GM18519 (cell line): ENCODE measurements around the gene KCNIP1.

Source experiments
- ATAC-seq: cut with Tn5 transposase; IDR thresholded peaks from one replicate; pipeline ENCODE4 v1.9.1; 2021; ENCODE audit warnings: mild to moderate bottlenecking, moderate library complexity; ENCODE audit not compliant: unreplicated experiment, low FRiP score

Gene KCNIP1

DNA sequence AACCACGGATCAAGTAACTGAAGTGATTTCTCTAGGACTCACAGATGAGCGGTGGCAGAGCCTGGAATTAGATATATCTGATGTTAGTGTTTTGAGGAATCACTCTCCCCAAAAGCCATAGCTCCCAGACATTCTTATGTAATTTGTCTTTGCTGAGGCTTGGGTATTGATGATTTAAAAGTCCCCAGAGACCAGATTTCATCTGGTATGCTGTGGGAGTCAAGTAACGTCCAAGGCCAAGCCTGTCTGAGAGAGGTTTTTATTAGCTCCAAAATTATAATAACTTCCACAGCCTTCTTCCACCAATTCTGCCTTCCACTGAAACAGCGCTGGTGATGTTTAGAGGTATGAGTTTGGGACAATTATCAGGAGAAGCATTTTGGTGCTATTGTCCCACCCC is 21.3 kb upstream of the KCNIP1 start:
- no peak for ATAC-seq

DNA sequence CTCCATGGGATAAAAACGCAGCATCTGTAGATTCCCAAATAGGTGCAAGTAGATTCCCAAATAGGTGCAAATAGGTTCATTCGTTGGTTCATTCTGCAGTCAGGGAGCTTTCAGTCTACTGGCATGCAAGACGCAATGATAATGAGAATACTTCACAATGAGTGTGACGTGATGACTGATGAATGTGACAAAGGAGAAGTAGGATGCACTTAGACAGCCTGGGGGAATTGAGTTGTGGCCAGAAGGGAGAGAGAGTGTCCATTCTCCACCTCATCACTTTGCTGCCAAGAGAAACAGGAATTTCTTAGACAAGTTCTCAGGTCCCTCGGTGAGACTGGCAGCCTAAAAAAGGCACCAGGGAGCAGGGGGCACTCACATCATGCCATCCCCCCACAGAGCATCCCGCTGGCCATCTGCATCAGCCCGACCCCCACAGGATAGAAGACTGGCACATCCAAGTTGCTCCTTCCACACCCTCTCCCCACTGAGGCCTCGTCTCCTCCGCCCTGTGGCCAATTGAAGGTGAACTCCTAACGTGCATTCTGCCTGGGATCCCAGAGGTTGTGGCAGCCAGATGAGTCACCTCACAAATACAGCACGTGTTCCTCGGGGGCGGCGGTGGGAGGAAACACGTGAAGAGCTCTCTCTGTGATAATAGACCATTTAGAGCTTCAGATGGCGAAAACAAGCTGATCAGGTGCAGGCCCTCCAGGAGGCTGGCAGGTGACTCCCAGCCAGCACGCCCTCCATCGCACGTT is 19.9 kb upstream of the KCNIP1 start:
- no peak for ATAC-seq

DNA sequence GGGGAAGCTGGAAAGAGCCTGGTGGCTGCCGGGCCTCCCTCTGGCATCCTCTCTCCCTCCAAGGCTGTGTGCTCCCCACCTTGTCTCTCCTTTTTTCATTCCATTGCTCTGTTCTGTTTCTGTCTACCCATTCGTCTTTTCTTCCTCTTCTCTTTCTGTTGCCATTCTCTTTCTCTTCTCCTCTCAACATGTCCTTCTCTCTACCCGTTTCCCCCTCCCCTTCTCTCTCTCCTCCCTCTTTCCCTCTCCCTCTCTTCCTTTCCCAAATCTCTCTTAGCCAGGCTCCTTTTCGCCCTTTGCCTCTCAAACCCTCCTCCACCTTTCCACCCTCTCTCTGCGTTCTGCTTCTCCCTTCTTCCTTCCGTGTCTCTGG is 19.4 kb upstream of the KCNIP1 start:
- no peak for ATAC-seq

DNA sequence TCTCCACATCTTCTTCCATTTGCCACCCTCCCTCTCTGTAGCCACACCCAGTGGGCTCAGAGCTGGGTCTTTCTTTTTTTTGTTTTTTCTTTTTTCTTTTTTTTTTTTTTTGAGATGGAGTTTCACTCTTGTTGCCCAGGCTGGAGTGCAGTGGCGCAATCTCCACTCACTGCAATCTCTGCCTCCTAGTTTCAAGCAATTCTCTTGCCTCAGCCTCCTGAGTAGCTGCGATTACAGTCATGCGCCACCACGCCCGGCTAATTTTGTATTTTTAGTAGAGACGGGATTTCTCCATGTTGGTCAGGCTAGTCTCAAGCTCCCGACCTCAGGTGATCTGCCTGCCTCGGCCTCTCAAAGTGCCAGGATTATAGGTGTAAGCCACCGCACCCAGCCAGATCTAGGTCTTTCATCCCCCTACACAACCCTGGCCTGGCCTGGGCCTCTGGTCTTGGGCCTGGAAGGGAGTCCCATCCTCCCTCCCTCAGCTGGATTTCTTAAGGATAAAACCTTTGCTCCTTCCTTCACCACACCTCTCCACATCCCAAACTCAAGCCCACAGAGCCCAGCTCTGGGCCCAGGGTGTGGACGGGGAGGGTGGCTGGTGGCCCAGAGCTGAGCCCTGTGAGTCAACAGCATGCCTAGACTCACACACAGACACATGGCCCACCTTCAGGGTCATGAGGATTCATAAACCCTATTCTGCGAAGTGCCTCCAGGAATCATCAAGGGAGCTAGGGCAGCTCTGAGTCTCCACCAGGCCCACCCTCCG is 18.8 kb upstream of the KCNIP1 start:
- no peak for ATAC-seq

DNA sequence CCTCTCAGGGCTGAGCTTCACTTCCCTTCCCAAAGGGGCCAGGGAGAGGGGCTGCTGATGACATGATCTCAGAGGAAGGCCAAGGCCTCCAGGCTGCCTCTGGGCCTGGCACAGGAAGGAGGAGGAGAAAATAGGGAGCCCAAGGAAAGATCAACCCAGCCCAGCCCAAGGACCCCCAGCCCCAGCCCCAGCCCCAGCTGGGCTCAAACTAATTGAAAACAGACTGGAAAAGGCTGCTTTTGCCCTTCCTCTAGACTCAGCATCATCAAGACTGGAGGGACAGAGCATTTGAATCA is 18.3 kb upstream of the KCNIP1 start:
- ATAC-seq = no peak

DNA sequence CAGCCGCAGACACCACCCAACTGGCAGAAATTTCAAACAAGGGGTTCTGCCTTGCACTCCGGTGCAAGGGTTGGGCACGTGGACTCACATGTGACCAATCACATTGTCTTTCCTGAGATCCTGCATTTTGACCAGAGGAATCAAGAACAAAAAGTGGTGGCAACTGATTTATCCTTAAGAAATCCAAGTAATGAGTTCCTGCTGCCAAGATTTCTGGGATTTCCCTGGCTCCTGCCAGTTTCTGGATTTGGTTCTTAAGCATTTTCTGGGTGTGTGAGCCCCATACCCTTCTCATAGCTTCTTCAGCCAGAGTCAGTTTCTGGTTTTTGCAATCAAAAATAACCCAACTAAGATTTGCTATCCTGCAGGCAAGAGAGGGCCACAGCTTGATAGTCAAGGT is 17.4 kb upstream of the KCNIP1 start:
- no peak for ATAC-seq

DNA sequence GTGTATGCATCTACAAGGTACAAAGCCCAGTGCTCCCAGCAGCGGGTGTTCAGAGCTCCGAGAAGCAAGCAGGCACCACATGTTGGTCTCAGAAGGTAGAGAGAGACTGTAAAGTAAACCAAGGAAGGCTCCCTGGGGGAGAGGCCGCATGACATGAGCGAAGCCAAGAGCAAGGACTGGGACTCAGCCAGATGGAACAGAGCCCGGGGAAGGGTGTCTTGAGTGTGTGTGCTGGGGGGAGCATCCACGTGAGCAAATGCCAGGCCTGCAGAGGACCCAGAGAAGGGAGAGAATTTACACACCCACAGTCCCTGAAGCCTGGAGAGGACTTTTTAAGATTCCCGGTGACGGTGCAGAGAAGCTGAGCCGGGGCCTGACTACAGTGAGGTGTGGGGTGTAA is 15.2 kb upstream of the KCNIP1 start:
- no peak for ATAC-seq

DNA sequence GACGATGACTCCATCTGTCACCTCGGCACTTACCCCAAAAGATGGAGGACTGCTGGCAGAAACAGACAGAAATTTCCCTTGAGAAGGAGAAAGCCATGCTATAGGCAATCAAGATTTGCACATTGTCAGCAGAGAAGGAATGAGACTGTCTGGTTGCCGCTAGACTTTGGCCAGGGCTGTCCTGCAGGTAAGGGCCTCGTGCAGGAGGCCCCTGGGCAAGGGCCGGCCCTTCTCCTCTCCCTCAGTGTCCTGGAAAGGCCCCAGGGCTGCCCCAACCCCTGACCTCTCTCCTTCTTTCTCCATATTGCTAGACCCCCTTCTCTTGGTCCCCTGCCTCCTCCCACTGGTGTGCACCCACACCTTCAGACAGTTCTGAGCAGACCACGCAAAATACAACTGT is 14.6 kb upstream of the KCNIP1 start:
- no peak for ATAC-seq

DNA sequence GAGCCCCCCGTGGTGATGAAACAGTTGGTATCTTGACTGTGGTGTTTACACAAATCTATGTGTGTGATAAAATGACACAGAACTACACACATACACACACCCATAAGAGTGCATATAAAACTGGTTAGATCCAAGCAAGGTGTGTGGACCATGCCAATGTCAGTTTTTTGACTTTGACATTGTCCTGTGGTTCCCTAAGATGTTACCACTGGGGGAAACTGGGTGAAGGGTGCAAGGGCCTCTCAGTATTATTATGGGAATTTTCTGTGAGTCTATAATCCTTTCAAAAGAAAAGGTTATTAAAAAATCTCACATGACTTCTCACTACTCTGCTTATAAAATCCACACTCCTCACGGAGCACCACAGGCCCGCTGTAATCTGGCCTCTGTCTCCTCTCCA is 13.4 kb upstream of the KCNIP1 start:
- no peak for ATAC-seq

DNA sequence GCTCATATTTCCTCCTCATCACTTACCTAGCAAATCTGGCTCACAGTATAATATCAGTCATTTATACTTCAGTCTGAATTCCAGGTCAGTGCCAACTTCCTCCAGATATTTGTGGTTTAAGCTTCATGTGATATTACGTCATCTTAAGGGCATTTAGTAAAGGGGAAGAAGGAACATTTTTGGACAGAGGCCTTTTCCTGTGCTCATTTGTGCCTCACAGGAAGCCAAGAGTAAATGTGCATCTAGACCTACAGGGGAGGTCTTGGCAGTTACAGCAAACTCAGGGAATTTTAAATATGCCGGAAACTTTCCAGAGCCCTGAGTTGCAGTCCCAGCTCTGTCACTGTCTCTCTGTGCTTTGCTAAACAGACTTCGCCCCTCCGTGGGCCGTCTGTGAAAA is 12.3 kb upstream of the KCNIP1 start:
- no peak for ATAC-seq

DNA sequence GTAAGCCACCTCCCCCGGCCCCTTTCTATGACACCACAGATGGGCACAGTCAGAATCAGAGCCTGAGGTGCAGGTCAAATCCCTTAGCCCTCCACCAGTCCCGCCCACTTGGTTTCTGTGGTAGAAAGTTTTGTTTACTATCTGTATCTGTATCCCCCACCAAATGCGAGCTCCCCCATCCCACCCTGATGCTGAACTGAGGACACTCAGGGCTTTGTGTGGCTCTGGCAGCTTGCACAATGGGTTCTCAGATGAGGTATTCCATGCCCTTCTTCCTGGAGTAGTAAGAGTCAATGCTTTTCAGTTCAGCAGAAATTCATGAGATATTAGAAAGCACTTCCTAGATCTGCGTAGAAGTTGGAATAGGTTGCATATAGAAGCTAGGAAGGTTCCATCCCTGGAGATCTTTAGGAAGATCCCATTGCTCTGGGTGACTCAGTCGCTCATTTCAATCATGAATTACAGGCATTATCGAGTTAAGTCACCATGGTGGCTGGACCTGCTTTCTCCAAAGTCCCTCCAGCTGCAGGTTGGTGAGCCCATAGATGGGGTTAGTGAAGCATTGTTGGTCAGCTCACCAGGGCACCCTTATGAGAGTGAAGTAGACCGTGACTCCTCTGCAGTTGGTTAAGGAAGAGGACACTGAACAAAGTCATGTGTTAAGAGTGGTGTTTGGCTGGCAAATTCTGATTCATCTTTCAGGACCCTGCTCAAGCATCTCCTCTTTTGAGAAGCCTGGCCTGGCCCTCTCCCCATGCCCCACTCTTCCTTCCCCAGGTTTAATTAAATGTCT is 10.6 kb upstream of the KCNIP1 start:
- no peak for ATAC-seq

DNA sequence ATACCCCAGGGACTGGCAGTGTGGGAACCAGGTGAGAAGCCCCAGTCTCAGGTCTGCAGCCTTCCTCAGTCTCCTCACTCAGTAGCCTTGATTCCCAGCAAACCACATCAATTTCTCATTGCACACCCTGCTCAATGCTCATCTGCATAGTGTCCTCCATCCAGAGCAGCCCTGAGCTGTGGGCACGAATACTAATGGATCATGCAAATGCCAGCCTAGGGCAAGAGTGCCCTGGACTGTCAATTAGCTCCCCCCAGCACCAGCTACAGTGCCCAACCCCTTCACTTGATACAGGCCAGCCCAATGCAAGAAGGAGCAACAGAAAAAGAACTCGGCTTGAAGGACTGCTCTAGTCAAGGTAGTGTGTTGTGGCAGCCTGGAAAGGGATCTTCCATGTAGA is 9.8 kb upstream of the KCNIP1 start:
- ATAC-seq = no peak

DNA sequence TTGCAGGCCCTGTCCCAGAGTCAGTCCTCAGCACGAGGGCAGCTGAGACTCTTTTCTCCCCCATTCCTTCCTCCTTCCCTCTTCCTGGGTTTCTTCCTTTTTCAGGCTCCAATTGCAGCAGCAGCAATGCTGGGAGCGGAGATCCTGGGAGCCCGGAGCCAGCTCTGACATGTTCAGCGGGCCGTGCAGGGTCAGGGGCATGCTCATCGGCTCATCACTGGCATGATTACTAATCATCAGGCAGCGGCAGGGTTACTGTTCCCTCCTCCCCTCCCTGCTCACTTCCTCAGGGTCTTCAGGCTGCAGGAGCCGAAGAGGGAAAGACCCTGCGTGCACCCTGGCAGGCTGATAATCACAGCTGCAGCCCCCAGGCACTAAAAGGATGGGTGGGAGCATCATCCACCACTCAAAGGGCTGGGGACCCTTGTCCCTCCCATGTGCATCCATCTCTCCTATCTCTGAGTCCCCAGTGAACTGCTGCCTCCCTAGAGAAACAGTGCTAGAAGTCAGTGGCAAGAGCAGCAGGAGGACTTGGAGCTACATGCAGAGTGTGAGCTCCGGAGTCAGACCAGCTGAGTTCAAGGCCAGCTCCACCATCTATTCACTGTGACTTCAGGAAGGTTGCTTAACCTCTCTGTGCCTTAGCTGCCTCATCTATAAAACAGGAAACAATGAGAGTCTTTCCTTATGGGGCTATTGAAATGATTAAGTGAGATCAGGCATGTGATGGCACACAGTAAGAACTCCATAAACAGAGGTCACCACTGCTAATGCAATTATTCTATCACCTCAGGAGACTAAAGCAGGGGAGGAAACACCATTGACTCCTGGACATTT is 7.8 kb upstream of the KCNIP1 start:
- no peak for ATAC-seq

DNA sequence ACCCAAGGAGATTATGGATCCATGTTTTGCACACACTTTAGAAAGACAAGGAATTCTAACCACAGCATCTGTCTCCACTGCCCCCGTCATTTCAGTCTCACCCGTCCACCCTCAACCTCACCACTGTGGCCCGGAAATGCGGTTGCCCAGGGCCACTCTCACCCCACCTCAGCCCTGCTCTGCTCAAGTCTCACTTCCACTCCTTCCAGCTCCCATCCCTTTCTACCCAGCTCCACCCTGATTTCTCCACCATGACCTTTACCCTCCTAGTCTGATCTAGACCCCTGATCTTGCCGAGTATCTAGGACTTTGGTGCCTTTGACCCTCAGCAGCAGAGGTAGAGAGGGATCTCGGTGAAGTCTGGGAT is 7.2 kb upstream of the KCNIP1 start:
- no peak for ATAC-seq

DNA sequence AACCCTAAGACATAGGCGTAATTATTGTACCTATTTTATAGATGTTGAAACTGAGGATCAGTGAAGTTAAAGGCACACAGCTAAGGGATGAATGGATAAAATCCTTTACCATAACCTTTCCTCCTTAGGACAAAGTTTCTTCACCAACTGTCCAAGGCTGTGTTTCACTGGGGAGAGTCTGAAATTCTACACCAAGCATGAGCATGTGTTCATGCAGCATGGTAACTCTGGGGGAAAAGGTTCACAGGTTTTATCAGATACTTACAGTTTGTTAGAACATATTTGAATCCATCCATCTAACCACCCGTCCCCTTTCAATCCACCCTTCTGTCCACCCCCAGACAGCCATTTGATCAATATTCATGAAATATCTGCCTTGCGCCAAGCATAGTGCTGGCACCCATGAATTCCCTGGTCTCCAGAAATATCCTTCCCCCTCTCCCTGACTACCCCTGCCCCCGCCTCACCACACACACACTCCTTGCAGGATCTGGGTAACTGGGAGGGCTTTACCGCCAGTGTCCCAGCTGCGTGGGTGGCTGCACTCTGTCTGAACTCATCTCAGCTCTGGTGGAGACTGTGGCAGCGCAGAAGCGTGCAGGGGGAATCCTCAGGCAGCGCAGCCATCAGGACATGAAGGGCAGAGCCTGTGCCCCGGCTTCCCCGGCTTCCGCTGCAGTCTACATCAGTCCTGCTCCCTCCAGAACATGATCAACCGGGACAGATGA is 6.3 kb upstream of the KCNIP1 start:
- ATAC-seq = no peak

DNA sequence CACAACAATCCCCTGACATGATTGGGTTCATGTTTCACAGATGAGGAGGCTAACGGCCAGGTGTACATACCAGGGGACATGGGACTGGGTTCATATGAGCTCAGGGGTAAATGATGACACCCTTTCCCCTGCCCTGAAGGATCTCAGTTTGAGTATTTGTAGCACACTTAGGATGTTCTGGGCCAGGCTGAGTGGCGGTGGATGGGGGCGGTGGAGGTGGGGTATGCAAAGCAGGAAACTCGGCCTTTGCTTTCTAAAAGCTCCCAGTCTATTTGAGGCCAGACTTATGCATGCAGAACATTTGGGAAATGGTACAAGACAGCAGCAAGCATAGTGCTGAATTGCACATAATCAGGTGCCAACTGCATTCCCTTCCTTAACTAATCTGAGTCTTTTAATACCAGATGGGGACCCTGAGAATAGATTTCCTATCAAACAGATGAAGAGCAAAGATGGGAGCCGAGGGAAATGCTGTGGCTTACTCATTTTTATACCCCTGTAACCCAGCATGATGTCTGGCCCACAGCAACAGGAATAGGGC is 4.9 kb upstream of the KCNIP1 start:
- no peak for ATAC-seq

DNA sequence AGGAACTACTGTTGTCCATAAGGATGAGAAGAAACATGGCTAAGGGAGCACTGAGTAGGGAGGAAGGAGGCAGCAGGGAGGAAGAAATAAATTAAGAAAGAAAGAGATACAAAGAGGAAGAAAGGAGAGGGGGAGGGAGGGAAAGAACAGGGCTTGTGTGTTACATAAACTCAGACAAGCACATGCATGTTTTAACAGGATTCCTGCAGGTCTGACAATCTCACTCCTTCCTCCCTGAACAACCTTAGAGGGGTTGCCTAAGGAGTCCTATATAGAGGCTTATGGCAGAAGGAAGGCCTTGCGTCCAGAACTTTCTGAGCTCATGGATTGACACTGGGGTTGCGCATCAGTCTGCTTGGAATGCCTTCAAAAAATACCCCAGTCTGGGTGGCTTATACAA is 4.2 kb upstream of the KCNIP1 start:
- no peak for ATAC-seq

DNA sequence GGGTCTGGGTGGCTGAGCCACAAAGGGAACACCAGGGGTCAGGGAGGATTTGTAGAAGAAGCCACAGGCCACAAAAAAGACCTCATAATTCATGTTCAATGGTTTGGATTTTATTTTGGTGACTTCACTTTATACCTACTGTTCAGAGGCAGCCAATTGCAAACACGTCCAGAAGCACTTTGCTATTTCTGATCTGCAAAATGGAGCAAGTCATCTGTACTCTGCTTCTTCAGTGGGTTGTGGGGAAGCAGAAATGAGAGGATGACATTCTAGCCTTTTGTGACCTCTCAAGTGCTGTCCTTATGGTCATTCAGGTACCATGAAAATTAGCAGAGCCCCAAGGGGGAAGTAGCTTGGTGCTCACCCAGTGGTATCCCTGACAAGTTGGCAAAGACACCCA is 2.5 kb upstream of the KCNIP1 start:
- ATAC-seq = no peak

DNA sequence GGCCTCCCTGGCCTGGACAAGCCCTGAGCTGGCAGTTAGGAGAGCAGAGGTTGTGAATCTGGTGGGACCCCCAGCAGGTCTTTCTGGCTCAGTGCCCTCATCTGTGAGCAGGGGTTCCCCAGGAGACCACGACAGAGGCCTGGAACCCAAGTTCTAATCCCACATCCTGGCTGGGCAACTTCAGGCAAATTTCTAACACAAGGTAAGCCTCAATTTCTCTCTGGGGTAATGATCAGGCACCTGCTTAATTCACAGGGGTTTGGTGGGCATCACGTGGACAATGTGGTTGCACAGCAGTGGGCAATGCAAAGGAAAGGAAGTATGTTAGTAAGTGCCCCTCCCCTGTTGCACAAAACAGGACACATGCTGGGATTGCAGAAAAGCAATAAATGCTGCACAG is 1.9 kb upstream of the KCNIP1 start:
- no peak for ATAC-seq
